Activated CD4-positive, alpha-beta T cell treated with anti-CD3 and anti-CD28 coated beads, Interleukin-2, amount 10 ng/mL, durations not matched to agents 24 days and 14 days (primary cell): ENCODE data around the gene DDOST. TPM values are rescaled to one million over a fixed set of nuclear protein-coding genes. Genes with fewer than 3 reads are reported as not detected.

Experiments
- DNase-seq: peaks from one replicate; pipeline ENCODE4 v3.0.0; 2022
- H3K27ac Mint-ChIP-seq: one replicate; pipeline ENCODE4 v1.8.0; 2022; ENCODE audit warnings: mild to moderate bottlenecking, mixed read lengths
- H3K27me3 Mint-ChIP-seq: one replicate; pipeline ENCODE4 v1.8.0; 2022; ENCODE audit warnings: mixed read lengths
- H3K36me3 Mint-ChIP-seq: one replicate; pipeline ENCODE4 v1.8.0; 2022; ENCODE audit warnings: low read depth, mild to moderate bottlenecking, mixed read lengths
- H3K4me1 Mint-ChIP-seq: one replicate; pipeline ENCODE4 v1.8.0; 2021; ENCODE audit warnings: mixed read lengths
- H3K4me3 Mint-ChIP-seq: one replicate; pipeline ENCODE4 v1.8.0; 2022; ENCODE audit warnings: mild to moderate bottlenecking, moderate library complexity, mixed read lengths
- H3K9me3 Mint-ChIP-seq: one replicate; pipeline ENCODE4 v1.8.0; 2021; ENCODE audit warnings: mixed read lengths
- intact Hi-C: fragments of 100-400 bp; cut with micrococcal nuclease; formaldehyde crosslinking; loops from one replicate; pipeline ENCODE4 v1.15.1; 2023
- total RNA-seq: library from RNA; stranded (reverse); gene quantifications from 2 replicates; pipeline ENCODE4 v1.2.3, GENCODE V29; 2022

Gene DDOST
- total RNA-seq, 1 donor from 2014 or later, result 177 TPM

GRCh38 chr1:20699558-20699957 is 38.4 kb upstream of the DDOST start:
- DNase-seq, result no peak
- intact Hi-C loops, result no loop called here
- Mint-ChIP-seq H3K27me3 (peaks cover 5% of the 10 kb centered on the region), H3K9me3 (no peaks in the 10 kb centered on the region), H3K36me3 (no peaks in the 10 kb centered on the region), H3K4me1 (peaks cover 7% of the 10 kb centered on the region), H3K27ac (no peak overlapping the region), H3K4me3 (no peak overlapping the region)

GRCh38 chr1:20698195-20698910 is 37.2 kb upstream of the DDOST start:
- no peaks in the 10 kb centered on the region for H3K9me3 Mint-ChIP-seq
- intact Hi-C loops, result no loop called here
- H3K36me3 Mint-ChIP-seq, result no peaks in the 10 kb centered on the region
- H3K27me3 Mint-ChIP-seq, result peaks cover 7% of the 10 kb centered on the region
- DNase-seq, result no peak
- peaks cover 7% of the 10 kb centered on the region for H3K4me1 Mint-ChIP-seq
- no peak overlapping the region for H3K4me3 Mint-ChIP-seq
- H3K27ac Mint-ChIP-seq, result no peak overlapping the region

- Mint-ChIP-seq H3K27me3 (peaks cover 7% of the 10 kb centered on the region), H3K27ac (no peak overlapping the region), H3K4me1 (peaks cover 7% of the 10 kb centered on the region), H3K4me3 (no peak overlapping the region), H3K36me3 (no peaks in the 10 kb centered on the region), H3K9me3 (no peaks in the 10 kb centered on the region)
- intact Hi-C loops, result loop anchor here (2.0 kb wide), 1 partner anchor 35 kb away; the partner anchor contains the start of gene SH2D5
- DNase-seq, result no peak
These were observed 36.4 kb upstream of the DDOST start for GRCh38 chr1:20697563-20697962.

- Mint-ChIP-seq H3K27me3 (peaks cover 7% of the 10 kb centered on the region), H3K36me3 (no peaks in the 10 kb centered on the region), H3K4me1 (peaks cover 7% of the 10 kb centered on the region), H3K4me3 (peak overlapping the region; percentile 89), H3K9me3 (no peaks in the 10 kb centered on the region), H3K27ac (peak overlapping the region; percentile 34)
- intact Hi-C loops, result loop anchor here (1.0 to 2.0 kb wide), 2 partner anchors 36 to 499 kb away; partner anchors contain the start of gene SH2D5
- DNase-seq, result peak; percentile 90
These were observed 35.5 kb upstream of the DDOST start for GRCh38 chr1:20696397-20697333.

DNA sequence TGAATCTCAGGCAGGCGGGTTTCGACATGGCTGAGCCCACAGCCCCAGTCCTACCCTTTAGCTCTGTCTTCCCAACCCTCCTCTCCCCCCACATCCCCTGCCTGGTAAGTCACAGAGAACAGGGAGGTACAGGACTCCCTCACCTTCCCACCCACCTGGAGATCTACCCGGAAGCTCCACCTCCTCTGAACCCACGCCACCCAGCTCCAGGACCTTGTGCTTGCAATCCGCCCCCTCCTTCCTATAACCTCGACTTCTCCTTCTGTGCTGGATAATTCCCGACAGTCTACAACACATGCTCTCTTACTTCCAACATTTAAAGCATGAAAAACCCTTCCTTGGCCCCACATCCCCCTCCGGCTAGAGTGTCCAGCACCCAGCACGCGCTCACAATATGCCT is 34.3 kb upstream of the DDOST start:
- intact Hi-C loops, result no loop called here
- Mint-ChIP-seq H3K36me3 (no peaks in the 10 kb centered on the region), H3K9me3 (no peaks in the 10 kb centered on the region), H3K27me3 (peaks cover 7% of the 10 kb centered on the region), H3K27ac (peak overlapping the region; percentile 32), H3K4me3 (no peak overlapping the region), H3K4me1 (peaks cover 7% of the 10 kb centered on the region)
- no peak for DNase-seq

DNA sequence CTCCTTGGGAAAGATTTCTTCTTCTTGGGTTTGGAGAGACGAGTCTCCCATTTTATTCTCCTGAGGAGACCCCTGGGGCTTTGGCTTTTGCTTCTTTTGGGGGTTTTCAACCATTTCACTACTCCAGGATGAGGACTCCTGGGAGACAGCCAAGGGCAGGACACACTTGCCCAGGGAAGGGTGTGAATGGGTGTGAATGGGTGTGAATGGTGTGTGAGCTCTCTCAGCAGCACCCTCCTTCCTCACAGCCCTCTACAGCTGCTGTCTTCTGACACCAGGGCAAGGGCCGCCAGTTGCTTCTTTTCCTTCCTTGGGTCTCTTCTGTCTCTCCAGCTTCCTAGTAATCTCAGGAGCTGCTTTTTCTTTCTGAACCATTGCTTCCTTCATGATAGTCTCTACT is 32.5 kb upstream of the DDOST start:
- peaks cover 7% of the 10 kb centered on the region for H3K4me1 Mint-ChIP-seq
- H3K9me3 Mint-ChIP-seq, result no peaks in the 10 kb centered on the region
- no peak overlapping the region for H3K27ac Mint-ChIP-seq
- H3K36me3 Mint-ChIP-seq, result no peaks in the 10 kb centered on the region
- peaks cover 10% of the 10 kb centered on the region for H3K27me3 Mint-ChIP-seq
- intact Hi-C loops, result no loop called here
- no peak overlapping the region for H3K4me3 Mint-ChIP-seq
- no peak for DNase-seq

DNA sequence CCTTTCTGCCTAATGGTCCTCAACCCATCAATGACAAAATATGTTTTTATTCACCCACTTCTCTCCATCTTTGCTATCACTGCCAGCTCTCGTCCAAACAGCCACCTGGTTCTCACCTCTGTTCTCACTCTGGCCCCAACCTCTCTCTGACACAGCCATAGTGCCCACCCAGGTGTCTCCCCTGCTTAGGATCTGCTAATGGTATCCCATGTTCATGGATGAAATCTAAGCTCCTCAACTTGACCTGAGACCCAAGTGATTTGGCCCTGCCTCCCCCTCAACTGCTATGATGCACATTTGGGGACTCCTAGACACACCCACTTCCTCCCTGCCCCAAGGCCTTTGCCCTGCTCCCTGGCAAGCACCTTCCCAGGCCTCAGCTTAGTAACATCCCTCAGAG is 30.7 kb upstream of the DDOST start:
- DNase-seq, result no peak
- Mint-ChIP-seq H3K4me3 (no peak overlapping the region), H3K4me1 (peaks cover 6% of the 10 kb centered on the region), H3K27ac (no peak overlapping the region), H3K27me3 (peaks cover 14% of the 10 kb centered on the region), H3K36me3 (no peaks in the 10 kb centered on the region), H3K9me3 (no peaks in the 10 kb centered on the region)
- intact Hi-C loops, result no loop called here

GRCh38 chr1:20689645-20690056 is 28.5 kb upstream of the DDOST start:
- Mint-ChIP-seq H3K36me3 (no peaks in the 10 kb centered on the region), H3K4me1 (no peaks in the 10 kb centered on the region), H3K27me3 (peaks cover 18% of the 10 kb centered on the region), H3K27ac (no peak overlapping the region), H3K9me3 (no peaks in the 10 kb centered on the region), H3K4me3 (no peak overlapping the region)
- intact Hi-C loops, result no loop called here
- DNase-seq, result no peak

DNA sequence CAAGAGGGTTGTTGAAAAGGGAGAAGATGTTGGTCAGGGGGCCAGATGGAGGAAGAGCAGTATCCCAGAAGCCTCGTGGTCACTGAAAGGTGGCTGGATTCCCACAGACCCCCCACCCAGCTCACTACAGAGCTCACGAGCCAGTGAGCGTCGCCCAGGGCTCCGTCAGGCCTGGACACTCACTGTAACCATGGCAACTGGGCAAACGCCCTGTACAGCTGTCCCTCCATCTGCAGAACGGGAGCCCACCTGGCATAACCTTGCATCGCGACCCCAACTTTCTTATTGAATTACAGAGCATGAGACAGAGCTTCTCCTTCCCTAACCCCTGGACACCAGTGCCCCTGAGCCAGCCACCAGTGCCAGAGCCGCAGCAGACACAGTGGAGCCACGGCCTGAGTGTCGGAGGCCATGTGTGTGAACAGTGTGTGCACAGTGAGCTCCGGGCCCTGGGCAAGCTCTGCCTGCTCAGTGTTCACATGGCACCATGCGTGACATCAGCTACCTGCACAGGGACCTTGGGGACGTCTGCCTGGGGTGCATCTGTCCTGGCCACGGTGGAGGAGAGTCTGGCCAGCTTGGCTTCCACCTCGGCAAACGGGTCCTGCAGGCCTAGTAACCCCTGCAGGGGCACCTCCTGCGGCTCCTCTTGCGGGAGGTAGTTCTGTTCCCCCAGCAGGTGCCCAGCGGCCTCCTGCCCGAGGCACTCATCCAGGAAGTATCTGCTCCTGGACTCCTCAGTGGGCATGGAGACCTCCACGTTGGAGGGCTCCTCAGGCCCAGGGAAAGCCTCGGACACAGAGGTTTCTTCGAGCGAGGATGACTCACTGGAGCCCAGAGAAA is 25.9 kb upstream of the DDOST start:
- no peak for DNase-seq
- intact Hi-C loops, result no loop called here
- Mint-ChIP-seq H3K4me1 (peaks cover 2% of the 10 kb centered on the region), H3K9me3 (no peaks in the 10 kb centered on the region), H3K27ac (no peak overlapping the region), H3K36me3 (no peaks in the 10 kb centered on the region), H3K27me3 (peaks cover 28% of the 10 kb centered on the region), H3K4me3 (no peak overlapping the region)

DNA sequence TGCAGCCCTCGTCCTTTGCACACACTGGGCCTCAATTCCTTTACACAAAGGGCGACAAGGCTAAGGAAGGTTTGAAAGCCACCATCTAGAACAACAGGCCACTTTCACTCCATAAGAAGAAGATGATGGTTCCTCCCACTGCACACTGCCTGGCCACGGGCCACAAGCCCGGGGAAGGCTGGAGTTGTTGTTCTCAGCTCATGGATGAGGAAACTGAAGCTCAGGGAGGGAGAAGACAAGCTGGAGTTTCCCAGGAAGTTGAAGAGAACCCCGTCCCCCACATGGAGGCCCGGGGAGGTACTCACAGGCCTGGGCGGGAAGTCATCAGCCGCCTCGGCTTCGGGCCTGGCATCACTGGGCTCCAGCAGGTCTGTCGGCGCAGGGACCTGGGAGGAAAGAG is 24.6 kb upstream of the DDOST start:
- no peak for DNase-seq
- intact Hi-C loops, result no loop called here
- H3K4me1 Mint-ChIP-seq, result peaks cover 2% of the 10 kb centered on the region
- H3K27ac Mint-ChIP-seq, result no peak overlapping the region
- H3K36me3 Mint-ChIP-seq, result no peaks in the 10 kb centered on the region
- H3K4me3 Mint-ChIP-seq, result no peak overlapping the region
- H3K27me3 Mint-ChIP-seq, result peaks cover 34% of the 10 kb centered on the region
- no peaks in the 10 kb centered on the region for H3K9me3 Mint-ChIP-seq

DNA sequence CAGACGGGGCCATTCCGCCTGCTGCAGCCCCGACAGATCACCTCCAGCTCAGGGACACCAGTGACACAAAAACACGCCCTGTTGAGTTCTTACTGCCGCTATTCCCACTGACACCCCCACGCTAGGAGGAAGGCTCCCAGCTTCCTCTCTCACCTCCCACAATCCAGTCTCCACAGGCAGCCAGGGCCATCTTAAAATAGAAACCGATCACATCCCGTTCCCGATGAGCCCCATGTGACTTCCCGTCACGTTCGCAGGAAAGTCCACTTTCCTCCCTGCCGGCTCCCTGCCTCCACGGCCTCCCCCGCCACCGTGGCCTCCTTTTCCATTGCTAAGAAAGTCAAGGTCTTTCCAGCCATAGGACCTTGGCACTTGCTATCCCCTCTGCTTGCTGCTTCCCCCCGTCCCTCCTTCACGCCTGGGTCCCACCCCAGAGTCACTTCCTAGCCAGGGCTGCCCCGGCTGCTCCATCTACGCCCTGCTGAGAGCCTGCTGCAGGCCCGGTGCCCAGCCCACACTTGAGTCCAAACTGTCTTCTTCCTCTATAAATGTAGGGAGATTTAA is 24.0 kb upstream of the DDOST start:
- Mint-ChIP-seq H3K4me1 (peaks cover 2% of the 10 kb centered on the region), H3K4me3 (no peak overlapping the region), H3K27me3 (peaks cover 38% of the 10 kb centered on the region), H3K27ac (no peak overlapping the region), H3K36me3 (no peaks in the 10 kb centered on the region), H3K9me3 (no peaks in the 10 kb centered on the region)
- DNase-seq, result no peak
- intact Hi-C loops, result no loop called here

GRCh38 chr1:20684651-20685050 is 23.5 kb upstream of the DDOST start:
- Mint-ChIP-seq H3K4me3 (no peak overlapping the region), H3K36me3 (no peaks in the 10 kb centered on the region), H3K4me1 (peaks cover 2% of the 10 kb centered on the region), H3K27ac (no peak overlapping the region), H3K9me3 (no peaks in the 10 kb centered on the region), H3K27me3 (peaks cover 42% of the 10 kb centered on the region)
- no peak for DNase-seq
- intact Hi-C loops, result no loop called here

- Mint-ChIP-seq H3K36me3 (no peaks in the 10 kb centered on the region), H3K27ac (no peak overlapping the region), H3K9me3 (no peaks in the 10 kb centered on the region), H3K4me3 (no peak overlapping the region), H3K27me3 (peaks cover 46% of the 10 kb centered on the region), H3K4me1 (peaks cover 2% of the 10 kb centered on the region)
- intact Hi-C loops, result no loop called here
- DNase-seq, result no peak
These were observed 23.0 kb upstream of the DDOST start for GRCh38 chr1:20684050-20684620.
